ENCODE results near the gene ETDB. TPM values are rescaled to one million over a fixed set of nuclear protein-coding genes. Genes with fewer than 3 reads are reported as not detected.
A peak's percentile ranks its signal among the peaks of the same experiment; 100 is the strongest.
"Not testable (repeated sequence)": the region's sequence is repeated elsewhere in the genome, so short reads cannot be mapped to it uniquely, and the experiment has no call there.

ETDB gene
- not detected for polyA plus RNA-seq (ENCODE audit: insufficient read length in 4 of 4)

DNA sequence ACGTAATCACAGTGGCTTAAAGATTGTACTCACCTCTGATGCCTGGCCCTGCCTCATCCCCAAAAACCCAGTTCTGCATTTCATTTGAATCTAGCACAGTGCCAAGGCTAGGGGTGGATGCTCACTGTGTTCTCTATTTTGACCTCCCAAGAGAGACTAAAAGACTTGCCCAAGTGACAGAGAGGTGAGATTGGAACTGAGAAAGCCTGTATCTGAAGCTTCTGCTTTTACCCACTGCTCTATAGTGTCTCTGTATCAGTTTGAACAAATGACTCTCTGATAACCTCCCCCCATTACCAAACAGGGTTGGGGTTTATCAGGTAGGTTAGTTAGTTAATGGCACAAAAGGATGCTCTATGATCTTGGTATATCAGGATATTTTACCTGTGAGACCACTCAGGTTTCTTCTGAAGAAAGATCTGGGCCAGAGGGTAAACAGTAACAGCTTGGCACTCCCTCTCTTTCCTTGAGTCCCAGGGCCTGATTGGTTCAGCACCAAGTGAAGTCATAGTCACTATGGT is at the start of gene ETDB:
Gene ETDB (minus strand): TSS at position 471 of the 521 bp plus-strand sequence. CDS start 1,265 bp downstream, outside the sequence.
- not testable (repeated sequence) for DNase-seq (ENCODE audit: low read depth in 4 of 4, low spot score in 3 of 4)

DNA sequence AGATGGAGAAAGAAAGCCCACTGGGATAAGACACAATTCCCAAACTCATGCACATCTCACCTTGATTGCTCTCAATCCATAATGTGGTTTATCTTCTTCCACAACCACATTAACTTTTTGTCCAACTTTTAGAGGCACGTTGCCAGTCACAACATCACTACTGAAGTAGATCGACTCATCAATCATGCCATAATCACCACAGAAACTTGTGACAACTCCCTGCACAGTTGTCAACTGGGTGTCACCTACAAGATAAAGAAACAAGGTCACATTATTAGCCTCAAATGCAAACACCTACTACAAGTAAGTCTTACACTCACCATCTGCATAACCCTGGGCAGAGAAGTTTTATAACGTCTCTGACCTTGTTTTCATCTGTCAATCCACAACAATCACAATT is 49.2 kb upstream of the ETDB start:
- DNase-seq (ENCODE audit: low read depth in 4 of 4, low spot score in 3 of 4) = not testable (repeated sequence)

DNA sequence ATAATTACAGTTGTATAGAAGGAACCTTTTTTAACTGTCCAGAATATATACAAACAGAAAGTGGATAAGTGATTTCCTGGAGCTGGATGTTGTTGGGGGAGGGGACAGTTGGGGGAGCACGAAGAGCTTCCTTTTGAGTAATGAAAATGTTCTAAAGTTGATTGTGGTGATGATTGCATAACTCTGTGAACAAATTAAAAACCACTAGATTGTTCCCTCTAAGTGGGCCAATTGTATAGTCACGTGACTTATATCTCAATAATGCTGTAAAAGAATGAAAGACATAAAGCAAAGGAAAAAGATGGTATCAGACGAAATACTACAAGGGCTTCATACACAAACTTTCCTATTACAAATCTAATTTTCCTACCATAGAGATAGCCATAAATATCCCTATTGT is 48.2 kb upstream of the ETDB start:
- no peak for DNase-seq (ENCODE audit: low read depth in 4 of 4, low spot score in 3 of 4)

DNA sequence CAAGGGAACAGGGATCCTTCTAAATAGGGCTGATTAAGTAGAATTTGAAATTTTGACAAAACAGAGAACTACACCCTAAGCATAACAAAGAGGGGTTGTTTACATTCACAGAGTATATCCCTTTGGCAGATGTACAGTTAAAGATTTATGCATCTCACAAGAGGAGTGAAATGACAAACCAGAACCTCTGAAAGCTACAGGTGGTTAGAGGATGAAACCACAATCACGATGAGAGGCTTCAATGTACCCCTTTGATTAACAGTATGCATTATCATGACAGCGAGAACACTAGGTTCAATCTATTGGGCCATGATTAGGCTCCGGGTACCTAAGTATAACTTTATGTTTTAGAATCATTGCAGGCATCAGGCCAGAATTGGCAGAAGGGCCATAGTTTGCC is 34.4 kb upstream of the ETDB start:
- not testable (repeated sequence) for DNase-seq (ENCODE audit: low read depth in 4 of 4, low spot score in 3 of 4)

DNA sequence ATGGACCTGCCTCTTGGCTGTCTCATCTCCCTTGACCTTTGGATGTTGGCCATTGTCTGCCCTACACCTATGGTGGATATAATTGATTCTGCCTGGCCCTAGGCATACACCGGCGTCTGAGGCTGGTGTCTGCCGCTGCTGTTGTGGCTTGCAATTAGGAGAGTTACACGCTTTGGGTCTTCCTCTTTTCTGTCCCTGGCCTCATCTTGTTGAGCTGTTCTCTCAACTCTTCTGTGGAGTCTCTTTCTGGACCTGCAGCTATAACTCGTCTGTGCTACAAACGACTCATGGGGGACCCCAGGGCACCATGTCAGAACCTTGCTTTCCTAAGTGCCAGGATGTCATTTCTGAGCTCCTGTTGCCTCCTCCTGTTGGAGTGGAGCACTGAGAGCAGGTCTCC is 5.8 kb upstream of the ETDB start:
- not testable (repeated sequence) for DNase-seq (ENCODE audit: low read depth in 4 of 4, low spot score in 3 of 4)

DNA sequence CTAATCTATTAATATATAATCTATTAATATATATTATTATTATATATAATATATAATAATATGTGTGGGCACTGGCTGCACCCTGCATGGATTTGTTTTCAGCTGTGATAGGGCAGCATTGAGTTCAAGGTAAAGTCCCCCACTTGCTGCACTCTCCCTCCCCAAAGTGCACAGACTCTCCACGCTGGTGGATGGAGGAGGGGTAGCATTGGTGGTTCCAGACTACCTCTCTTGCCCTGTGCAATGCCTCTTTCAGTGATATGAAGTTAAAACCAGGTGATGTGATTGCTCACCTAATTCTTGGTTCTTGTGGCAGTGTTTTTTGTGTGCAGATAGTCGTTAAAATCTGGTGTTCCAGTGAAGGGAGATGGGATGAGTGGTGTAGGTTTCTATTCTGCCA is 4.3 kb downstream of the ETDB start:
- not testable (repeated sequence) for DNase-seq (ENCODE audit: low read depth in 4 of 4, low spot score in 3 of 4)

DNA sequence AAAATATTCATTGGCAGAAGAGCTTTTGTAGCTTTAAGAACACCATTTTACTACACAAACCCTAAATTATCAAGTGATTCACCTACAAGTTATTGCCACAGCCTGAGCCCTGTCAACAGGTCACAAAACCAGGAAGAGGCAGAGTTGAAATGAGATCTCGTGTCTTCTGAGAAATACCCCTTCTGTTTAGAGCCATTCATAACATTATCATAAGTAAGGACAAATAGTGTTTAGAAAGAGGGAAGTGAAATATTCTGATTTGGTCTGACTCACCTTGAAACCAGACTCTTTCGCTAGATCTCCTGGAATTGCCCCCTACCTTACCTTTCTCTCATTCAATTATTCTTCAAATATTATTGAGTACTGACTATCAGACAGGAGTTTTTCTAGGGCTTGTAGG is 5.9 kb downstream of the ETDB start:
- no peak for DNase-seq (ENCODE audit: low read depth in 4 of 4, low spot score in 3 of 4)

DNA sequence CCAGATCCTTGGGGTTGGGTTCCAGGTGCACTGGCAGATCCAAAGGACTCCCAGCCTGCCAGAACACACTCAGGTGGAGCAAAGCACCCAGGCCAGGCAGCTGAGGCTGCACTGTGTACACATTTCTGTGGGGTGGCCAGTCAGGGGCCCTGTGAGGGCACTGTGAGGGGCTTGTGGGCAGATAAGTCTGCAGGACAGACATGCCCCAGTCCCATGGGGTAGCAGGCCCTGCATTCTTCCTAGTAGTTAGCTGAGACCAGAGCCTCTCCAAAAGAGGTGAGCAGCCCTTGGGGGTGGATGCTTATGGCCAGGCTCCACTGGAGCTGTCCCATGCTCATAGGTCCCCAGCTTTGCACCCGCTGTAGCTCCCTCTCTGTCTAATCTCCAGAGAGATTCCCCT is 7.6 kb downstream of the ETDB start:
- DNase-seq (ENCODE audit: low read depth in 4 of 4, low spot score in 3 of 4) = no peak

DNA sequence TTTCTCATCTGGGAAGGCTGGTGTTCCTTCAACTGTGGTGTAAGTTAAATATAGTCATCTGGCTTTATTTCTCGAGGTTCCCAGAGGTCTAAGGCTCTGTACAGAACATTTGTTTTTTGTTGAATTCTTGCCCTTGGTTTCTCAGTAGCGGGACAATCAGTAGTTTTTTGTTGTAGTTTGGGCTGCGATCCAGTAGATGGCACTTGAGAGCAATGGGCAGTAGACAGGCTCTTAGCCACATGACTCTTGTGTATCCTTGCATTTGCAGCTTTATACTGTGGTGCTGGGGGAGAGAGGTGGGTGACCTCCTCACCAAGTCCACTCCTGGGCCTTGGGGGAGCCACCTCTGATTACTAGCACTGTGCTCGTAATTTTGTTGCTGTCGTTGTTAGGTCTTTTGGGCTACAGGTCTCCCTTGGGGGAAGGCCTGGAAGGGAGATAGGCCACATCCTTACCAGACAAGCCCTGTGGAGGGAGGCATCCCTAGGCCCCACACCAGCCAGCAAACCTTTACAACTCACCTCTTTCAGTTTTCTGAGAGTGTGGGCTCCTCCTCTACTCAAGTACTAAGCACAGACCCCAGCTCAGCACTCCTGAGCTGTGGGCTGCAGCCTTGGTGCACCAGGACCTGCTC is 8.1 kb downstream of the ETDB start:
- DNase-seq (ENCODE audit: low read depth in 4 of 4, low spot score in 3 of 4) = no peak

DNA sequence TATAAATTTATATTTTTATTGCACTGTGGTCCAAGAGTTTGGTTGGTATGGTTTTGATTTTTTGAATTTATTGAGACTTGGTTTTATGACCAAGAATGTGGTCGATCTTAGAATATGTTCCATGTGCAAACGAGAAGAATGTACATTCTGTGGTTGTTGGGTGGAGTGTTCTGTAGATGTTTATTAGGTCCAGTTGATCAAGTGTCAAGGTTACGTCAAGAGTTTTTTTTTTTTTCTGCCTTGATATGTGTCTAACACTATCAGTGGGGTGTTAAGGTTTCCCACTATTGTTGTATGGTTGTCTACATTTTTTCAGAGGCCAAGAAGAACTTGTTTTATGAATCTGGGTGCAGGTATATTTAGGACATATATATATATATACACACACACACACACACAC is 10.8 kb downstream of the ETDB start:
- DNase-seq (ENCODE audit: low read depth in 4 of 4, low spot score in 3 of 4) = no peak

DNA sequence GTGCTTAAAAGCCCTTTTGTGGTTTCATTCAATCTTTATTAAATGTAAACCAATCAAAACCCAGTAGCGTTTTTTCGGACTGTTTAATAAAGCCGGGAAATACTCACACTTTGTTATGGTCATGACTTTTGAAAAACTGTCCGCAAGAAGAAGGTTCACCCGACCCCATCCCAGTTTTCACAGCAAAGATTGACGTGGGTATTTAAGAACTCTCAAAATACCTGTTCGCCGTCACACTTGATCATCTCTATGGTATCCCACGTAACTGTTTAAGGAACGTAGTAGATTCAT is 20.9 kb downstream of the ETDB start:
- no peak for DNase-seq (ENCODE audit: low read depth in 4 of 4, low spot score in 3 of 4)

DNA sequence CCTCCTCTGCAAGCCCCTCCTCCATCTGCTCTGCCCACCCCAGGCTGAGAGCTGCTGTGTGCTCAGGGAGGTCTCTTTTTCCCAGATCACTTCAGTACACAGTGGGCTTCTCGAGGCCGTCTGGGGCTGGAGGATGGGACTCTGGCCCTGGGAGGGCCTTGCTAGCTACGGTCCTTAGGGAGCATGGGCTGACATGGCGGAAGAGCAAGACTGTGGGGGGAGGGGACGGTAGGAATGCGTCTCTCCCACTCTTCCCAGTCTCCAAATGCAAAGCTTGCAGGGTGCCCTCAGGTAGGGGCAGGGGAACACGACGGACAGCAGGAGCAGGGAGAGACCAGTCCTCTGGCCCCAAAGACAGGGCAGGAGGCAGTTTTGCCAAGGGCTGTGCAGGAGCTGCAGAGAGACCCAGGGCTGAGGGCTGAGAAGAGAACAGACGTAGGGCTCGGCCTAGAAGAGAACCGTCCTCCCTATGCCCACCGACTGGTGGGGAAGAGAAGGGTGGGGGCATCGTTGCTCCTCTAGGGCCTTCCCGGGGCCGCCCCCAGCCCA is 23.1 kb downstream of the ETDB start:
- DNase-seq (ENCODE audit: low read depth in 4 of 4, low spot score in 3 of 4) = not testable (repeated sequence)

DNA sequence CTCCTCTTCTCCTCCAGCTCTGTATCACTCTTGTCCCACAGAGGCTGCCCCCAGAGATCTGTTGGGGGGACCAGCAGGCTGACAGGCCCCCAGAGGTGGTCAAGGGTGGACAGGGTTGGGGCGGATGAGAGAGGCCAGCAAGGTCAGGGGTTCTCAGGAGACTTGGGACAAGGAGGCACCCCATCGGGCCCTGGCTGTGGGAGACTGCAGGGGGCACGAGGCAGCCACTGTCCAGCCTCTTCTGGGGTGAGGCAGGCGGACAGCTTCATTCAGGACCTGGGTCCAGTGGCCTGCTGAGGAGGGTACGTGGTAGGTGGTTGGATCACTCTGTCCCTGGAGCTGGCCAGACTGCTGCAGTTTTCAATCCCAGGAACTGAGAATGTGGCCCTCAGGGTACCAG is 24.6 kb downstream of the ETDB start:
- DNase-seq (ENCODE audit: low read depth in 4 of 4, low spot score in 3 of 4) = no peak

DNA sequence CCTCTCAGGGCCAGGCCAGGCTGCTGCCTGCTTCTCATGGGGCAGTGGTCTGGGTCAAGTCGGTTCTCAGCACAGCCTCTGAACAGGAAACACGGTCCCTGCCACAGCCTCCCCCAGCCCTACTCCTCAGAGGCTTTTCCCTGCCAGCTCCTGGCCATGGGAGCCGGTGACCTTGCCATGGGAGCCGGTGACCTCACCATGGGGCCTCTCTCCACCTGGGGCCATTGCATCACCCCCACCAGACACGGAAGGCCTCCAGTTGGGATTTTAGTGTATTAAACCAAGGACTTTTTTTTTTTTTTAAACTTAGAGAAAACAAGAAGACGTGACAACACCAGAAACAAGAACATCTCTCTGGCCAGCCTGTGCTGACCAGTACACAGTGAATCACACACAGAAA is 25.6 kb downstream of the ETDB start:
- no peak for DNase-seq (ENCODE audit: low read depth in 4 of 4, low spot score in 3 of 4)

DNA sequence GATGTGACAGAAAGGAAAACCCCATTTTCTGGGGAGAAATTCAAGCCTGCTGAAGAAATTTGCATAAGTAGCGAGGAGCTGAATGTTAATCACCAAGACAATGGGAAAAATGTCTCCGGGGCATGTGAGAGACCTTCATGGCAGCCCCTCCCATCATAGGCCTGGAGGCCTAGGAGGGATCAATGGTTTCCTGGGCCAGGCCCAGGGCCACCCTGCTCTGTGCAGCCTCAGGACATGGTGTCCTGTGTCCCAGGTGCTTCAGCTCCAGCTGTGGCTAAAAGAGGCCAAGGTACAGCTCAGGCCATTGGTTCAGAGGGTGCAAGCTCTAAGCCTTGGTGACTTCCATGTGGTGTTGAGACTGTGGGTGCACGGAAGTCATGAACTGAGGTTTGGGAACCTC is 31.2 kb downstream of the ETDB start:
- DNase-seq (ENCODE audit: low read depth in 4 of 4, low spot score in 3 of 4) = no peak

DNA sequence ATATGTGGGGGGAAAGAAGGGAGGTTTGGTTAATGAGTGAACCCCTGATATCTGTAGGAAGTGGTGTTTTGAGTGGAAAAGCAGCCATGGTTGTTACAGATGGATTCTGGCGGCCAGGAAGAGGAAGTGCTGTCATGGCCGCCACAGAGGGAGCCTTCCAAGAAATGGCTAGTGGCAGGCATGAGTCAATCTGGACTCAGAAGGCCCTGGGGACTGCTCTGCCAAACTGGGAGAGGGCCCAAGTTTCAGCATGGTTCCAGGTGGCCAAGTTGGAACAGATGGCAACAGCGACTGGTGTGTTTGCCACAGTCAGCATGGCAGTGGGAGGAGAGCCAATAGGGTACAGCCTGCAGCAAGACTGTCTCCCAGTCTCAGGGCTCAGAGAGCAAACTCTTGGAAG is 32.5 kb downstream of the ETDB start:
- DNase-seq (ENCODE audit: low read depth in 4 of 4, low spot score in 3 of 4) = no peak

DNA sequence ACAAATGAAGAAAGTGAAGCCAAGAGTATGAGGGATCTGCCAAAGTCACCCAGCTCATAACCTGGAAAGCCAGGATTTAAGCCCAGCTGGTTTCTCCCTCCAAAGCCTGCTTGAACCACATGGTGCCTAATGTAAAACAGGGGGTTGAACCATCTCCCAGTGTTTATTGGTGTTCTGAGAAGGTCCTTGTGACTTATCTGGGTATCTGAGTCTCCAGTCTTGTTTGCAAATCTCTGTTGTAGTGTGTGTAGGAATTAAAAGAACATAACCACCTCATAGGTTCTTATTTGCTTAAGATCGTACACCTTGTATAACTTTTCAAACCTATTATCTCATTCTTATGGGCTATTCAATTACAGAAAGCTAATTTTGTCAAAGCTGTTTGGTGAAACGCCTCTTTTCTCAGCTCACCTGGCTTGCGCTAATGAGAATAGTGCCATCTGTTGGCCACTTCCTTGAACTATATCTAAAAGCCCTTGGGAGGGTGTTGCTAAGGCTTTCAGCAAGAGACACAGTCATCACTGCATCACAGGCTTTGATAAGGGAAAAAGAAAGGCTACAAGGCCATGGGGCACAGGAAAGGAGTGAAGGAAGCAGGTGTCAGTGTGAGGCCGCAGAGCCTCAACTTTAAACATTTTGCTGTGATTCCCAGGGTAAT is 34.0 kb downstream of the ETDB start:
- peak in 1 of 4 donors; percentile 30 for DNase-seq (ENCODE audit: low read depth in 4 of 4, low spot score in 3 of 4)

DNA sequence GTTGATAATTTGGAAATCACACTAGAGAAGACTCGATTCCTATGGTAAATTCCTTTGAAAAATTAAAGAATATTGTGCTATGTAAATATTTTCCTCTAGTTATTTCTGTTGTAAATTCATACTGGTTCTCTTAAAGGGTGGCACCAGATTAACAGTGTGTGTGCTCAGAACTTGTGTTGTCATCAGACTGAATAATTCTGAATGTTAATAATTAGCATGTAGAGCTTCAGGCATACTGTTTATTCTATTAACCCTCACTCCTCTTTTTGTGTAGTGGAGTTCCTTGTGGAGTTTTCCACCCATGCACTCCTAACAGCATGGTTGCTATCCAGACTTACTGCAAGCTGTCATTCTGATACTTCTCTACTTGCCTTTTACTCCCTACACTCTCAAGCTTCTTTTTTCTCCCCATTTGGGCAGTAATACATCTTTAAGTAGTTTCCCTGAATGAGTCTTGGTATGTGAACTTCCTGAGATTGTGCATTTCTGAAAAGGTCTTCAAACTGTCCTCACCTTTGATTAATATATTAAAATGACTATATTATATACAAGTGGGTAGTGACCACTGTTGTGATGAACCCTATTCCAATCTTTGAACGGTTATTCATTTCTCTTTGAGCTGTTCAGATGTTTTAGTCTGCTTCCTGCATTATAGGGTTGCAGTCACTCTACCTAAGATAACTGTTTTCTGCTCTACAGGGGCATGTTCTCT is 38.5 kb downstream of the ETDB start:
- no peak for DNase-seq (ENCODE audit: low read depth in 4 of 4, low spot score in 3 of 4)

Data from left renal pelvis (tissue), 4 donors.